DND-41 (cell line): ENCODE results near the gene MYEOV.

Experiments
- CTCF ChIP-seq: IDR thresholded peaks from 2 replicates; pipeline ENCODE4 v1.5.1; 2012; ENCODE audit warnings: borderline replicate concordance, low read length, moderate library complexity, mild to moderate bottlenecking; ENCODE audit not compliant: poor library complexity, severe bottlenecking; ENCODE audit errors: extremely low read depth
- EZH2 ChIP-seq: IDR thresholded peaks from 3 replicates; pipeline ENCODE4 v1.6.1; 2012; ENCODE audit warnings: borderline replicate concordance, low read depth, mild to moderate bottlenecking, moderate library complexity, low read length, inconsistent platforms; ENCODE audit not compliant: severe bottlenecking

- TF ChIP-seq CTCF, result no peak
- TF ChIP-seq EZH2, result no peak
Measured at GRCh38 chr11:69333149-69333710, 39.3 kb downstream of the MYEOV start.
